Measurements from ENCODE around the gene DUSP5.

- TF ChIP-seq CTCF (IDR thresholded peaks at IDR 0.05) (no peak), POLR2A (IDR thresholded peaks at IDR 0.05) (no peak)
Observed at GRCh38 chr10:110480387-110480786, 17.3 kb upstream of the DUSP5 start.
